ENCODE data around the gene CD300LG. TPM values are rescaled to one million over a fixed set of nuclear protein-coding genes. Genes with fewer than 3 reads are reported as not detected.

Gene CD300LG
- total RNA-seq, 1 donor from 2014 or later, result 2.5 TPM

DNA sequence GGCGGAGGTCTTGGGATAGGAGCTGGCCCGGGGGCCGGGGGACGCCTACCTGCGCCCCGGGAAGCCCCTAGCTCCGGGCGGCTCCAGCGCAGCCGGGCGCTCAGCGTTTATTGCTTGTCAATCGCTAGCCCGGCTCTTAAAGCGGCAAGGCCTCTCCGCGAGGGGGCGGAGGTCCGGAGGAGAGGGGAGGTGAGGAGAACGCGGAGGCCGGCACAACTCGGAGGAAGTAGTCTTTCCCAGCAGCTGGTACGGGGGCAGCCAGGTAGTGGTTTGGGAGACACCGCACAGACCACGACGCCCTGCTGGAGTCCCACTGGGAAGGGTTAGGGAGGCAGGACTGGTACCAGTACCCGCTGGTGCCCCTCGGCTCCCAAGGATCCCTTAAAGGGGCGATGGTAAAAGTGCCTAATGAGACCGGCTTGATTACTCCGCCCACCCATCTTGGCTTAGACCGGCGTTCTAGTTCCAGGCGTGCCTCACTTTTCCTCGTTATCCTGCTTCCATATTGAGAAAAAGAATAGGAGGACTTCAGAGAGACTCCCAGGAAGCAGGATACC lies 60.5 kb downstream of the CD300LG start, which contains the start of gene MPP2:
Gene MPP2 (minus strand): TSS at position 112 of the 557 bp plus-strand sequence. CDS start 3,076 bp downstream, outside the sequence.
- peak; percentile 83 for DNase-seq

DNA sequence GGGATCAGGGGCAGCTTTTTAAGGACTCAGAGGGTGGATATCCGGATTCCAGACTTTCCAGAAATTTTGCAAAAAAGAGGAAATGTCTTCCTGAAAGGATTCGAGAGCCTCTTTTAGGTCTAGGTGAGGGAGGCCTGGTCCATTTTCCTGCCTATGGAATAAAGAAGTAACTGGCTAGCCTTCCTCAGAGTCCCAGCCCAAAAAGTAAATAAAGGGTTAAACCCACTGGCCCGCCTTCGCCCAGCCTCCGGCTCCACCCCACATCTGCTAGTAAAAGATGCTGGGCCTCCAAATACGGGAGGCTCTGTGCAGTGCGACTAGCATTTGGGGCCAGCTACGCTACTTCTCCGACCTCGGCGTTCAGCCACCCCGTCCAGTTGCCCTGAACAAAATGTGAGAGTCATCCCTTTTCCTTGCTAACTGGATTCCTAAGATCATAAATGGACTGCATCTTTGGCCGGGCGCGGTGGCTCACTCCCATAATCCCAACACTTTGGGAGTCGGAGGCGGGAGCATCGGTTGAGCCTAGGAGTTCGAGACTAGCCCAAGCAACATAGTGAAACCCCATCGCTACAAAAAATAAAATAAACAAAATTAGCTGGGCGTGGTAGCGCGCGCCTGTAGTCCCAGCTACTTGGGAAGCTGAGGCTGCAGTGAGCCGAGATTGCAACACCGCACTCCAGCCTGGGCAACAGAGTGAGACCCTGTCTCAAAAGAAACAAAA lies 61.2 kb downstream of the CD300LG start:
- DNase-seq, result peak; percentile 75

DNA sequence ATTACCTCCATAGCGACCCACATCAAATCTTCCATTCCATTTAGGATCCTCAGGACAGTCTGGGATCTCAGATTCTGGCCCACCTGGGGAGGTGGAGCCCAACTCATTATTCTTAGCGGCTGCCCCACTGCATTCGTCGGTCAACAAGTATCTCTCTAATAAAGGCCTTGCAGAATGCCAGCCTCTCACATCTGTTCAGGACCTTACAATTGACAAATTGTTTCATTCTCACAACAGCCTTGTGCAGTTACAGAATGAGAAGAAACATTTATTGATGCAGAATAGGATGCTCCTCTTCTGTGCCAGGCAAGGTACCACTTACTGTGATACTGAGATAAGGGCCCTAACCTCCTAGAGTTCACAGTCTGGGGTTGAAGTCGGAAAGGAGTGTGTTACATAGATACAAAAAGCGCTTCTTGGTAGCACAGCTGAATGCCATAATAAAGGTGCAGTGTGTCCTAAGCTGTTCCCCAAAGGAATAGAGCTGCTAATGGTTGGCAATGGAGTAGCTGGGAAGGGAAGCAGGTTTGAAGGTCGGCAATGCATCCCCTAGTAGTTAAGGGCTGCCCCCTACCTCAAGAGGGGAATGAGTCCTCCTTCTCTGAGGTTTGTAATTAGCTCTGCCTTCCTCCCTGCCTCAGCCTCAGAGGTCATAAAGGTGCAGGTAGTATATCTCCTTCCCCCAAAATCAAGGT lies 62.7 kb downstream of the CD300LG start:
- DNase-seq, result no peak

DNA sequence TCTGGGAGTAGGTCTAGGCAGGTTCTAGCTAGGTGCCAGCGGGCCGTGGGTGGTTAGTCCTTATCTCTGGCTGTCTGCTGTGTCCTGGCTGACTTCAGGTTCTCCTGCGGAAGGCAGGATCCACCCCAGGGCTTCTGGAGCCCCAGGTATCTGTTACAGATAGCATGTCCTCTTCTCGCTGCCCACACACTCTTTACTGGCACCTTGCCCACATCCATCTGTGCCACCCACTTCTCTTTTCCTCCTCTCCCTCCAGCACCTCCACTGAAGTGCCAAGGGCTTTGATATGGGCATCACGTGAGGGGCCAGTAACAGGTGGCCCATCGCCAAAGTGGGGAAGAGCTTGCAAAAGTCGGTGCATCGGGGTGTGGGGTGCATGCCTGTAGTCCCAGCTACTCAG lies 64.9 kb downstream of the CD300LG start:
- no peak for DNase-seq

DNA sequence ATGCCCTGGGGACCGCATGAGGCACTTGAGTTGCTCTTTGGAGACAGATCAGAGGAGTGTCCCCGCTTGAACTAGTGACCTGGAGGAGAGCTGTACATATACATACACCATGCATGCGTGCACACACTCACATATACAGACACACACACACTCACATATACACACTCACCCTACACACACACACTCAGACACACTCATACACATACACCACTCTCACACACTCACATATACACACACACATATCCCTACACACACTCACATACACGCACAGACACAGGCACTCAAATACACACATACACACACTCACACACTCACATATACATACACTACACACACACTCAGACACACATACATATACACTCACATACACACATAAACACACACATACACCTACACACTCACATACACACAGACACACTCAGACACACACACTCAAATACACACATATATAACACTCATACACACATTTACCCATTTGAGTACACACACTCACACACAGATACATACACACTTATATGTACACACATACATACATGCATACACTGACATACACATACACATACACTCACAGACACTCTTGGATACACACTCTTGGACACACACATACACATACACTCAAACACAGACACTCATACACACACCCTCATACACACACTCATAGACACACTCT lies 65.8 kb downstream of the CD300LG start:
- DNase-seq, result no peak

Other genes starting within 250 kb of the CD300LG start
- 10.9 TPM for gene MEOX1, start 185.3 kb upstream of the CD300LG start, total RNA-seq
- gene SOST, start 88.4 kb upstream of the CD300LG start, total RNA-seq, result 0.20 TPM
- gene DUSP3, start 68.2 kb upstream of the CD300LG start, total RNA-seq, result 29.2 TPM
- not detected for gene CFAP97D1, start 66.7 kb upstream of the CD300LG start, total RNA-seq
- gene MPP3, start 14.0 kb upstream of the CD300LG start, total RNA-seq, result 7.7 TPM
- gene MPP2, start 60.4 kb downstream of the CD300LG start, total RNA-seq, result 3.0 TPM
- not detected for gene PPY, start 95.3 kb downstream of the CD300LG start, total RNA-seq
- gene PYY, start 106.8 kb downstream of the CD300LG start, total RNA-seq, result not detected
- gene NAGS, start 157.4 kb downstream of the CD300LG start, total RNA-seq, result 0.49 TPM
- 25.9 TPM for gene TMEM101, start 167.8 kb downstream of the CD300LG start, total RNA-seq
- gene LSM12, start 219.5 kb downstream of the CD300LG start, total RNA-seq, result 12.2 TPM
- gene G6PC3, start 223.6 kb downstream of the CD300LG start, total RNA-seq, result 9.4 TPM

Measured in skin of body (tissue), 2 donors.